Prostate gland (tissue), 2 donors: ENCODE measurements around the gene RBP3.

Source experiments
- CTCF ChIP-seq, 4 experiments: fragments of 200-600 bp in 2 of 4; fragments of 450-650 bp in 2 of 4; sonication (generic) in 2 of 4; IDR thresholded peaks; 1 replicate in 3 of 4; 2 replicates in 1 of 4; pipeline ENCODE4 v1.5.1; 2016 to 2019; ENCODE audit warnings: antibody characterized with exemption in 4 of 4, mild to moderate bottlenecking in 2 of 4, moderate library complexity in 2 of 4
- POLR2AphosphoS5 ChIP-seq: sonication (generic); formaldehyde crosslinking; IDR thresholded peaks from one replicate; pipeline ENCODE4 v1.6.1; 2017; ENCODE audit warnings: antibody characterized with exemption

GRCh38 chr10:47360419-47361040, 12.4 kb downstream of the RBP3 start:
- TF ChIP-seq CTCF (IDR thresholded peaks at IDR 0.05) (no peak), POLR2AphosphoS5 (no peak)
